ENCODE data around the gene B3GALT4.

GRCh38 chr6:33301877-33302276 is 25.0 kb downstream of the B3GALT4 start:
- TF ChIP-seq ZNF274 (IDR thresholded peaks at IDR 0.05; ENCODE audit: low read depth, low read length) (no peak), SUZ12 (IDR thresholded peaks at IDR 0.05; ENCODE audit: extremely low read depth, insufficient read depth, insufficient read length) (no peak), YY1 (IDR thresholded peaks at IDR 0.05; ENCODE audit: insufficient read depth, insufficient read length) (no peak)
